HepG2 (cell line): ENCODE measurements around the gene CNRIP1. TPM values are rescaled to one million over a fixed set of nuclear protein-coding genes. Genes with fewer than 3 reads are reported as not detected.

Source experiments
- CENPT ChIP-seq: sonication (generic); formaldehyde crosslinking; IDR thresholded peaks from 2 replicates; pipeline ENCODE4 v1.8.0; 2022; ENCODE audit warnings: low read depth, mild to moderate bottlenecking, moderate library complexity, missing genetic modification reagents
- DR1 ChIP-seq: sonication (generic); formaldehyde crosslinking; IDR thresholded peaks from 2 replicates; pipeline ENCODE4 v1.8.0; 2021; ENCODE audit warnings: mild to moderate bottlenecking, missing genetic modification reagents, inconsistent platforms
- EEA1 ChIP-seq: sonication (generic); formaldehyde crosslinking; IDR thresholded peaks from 2 replicates; pipeline ENCODE4 v1.5.1; 2020; ENCODE audit warnings: mild to moderate bottlenecking, missing genetic modification reagents, borderline replicate concordance
- ELF1 ChIP-seq: sonication (generic); formaldehyde crosslinking; IDR thresholded peaks from 2 replicates; pipeline ENCODE4 v1.4.0; 2020; ENCODE audit warnings: missing genetic modification reagents
- GTF2F1 ChIP-seq: fragments of 150-350 bp; IDR thresholded peaks from 2 replicates; pipeline ENCODE4 v1.6.1; 2014; ENCODE audit warnings: low read length
- HMGA1 ChIP-seq: sonication (generic); formaldehyde crosslinking; conservative IDR thresholded peaks from 2 replicates; pipeline ENCODE4 v1.4.0; 2020; ENCODE audit warnings: missing genetic modification reagents
- JUND ChIP-seq: sonication (generic); formaldehyde crosslinking; IDR thresholded peaks from 2 replicates; pipeline ENCODE4 v1.8.0; 2022; ENCODE audit warnings: mild to moderate bottlenecking, missing genetic modification reagents
- MTF2 ChIP-seq: sonication (generic); formaldehyde crosslinking; IDR thresholded peaks from 2 replicates; pipeline ENCODE4 v1.5.0; 2020; ENCODE audit warnings: missing genetic modification reagents, borderline replicate concordance
- RBM39 ChIP-seq: fragments of 200-400 bp; formaldehyde crosslinking; IDR thresholded peaks from one replicate; pipeline ENCODE4 v1.6.1; 2018; ENCODE audit warnings: antibody characterized with exemption, mild to moderate bottlenecking, low read depth, low read length; ENCODE audit not compliant: poor library complexity, severe bottlenecking
- XBP1 ChIP-seq: sonication (generic); formaldehyde crosslinking; IDR thresholded peaks from 2 replicates; pipeline ENCODE4 v1.5.0; 2020; ENCODE audit warnings: missing genetic modification reagents
- ZMYM2 ChIP-seq: sonication (generic); formaldehyde crosslinking; IDR thresholded peaks from 2 replicates; pipeline ENCODE4 v1.8.0; 2022; ENCODE audit warnings: mild to moderate bottlenecking, missing genetic modification reagents
- ZNF33A ChIP-seq: sonication (generic); formaldehyde crosslinking; IDR thresholded peaks from 2 replicates; pipeline ENCODE4 v1.5.1; 2020; ENCODE audit warnings: missing genetic modification reagents, mild to moderate bottlenecking, moderate library complexity, borderline replicate concordance
- ZNF382 ChIP-seq: sonication (generic); formaldehyde crosslinking; IDR thresholded peaks from 2 replicates; pipeline ENCODE4 v1.5.0; 2020; ENCODE audit warnings: missing genetic modification reagents, mild to moderate bottlenecking, borderline replicate concordance
- ZNF430 ChIP-seq: sonication (generic); formaldehyde crosslinking; IDR thresholded peaks from 2 replicates; pipeline ENCODE4 v1.9.0; 2021; ENCODE audit warnings: mild to moderate bottlenecking, missing genetic modification reagents
- ZNF431 ChIP-seq: sonication (generic); formaldehyde crosslinking; IDR thresholded peaks from 2 replicates; pipeline ENCODE4 v1.9.0; 2022; ENCODE audit warnings: missing genetic modification reagents, low read depth, mild to moderate bottlenecking, borderline replicate concordance
- ZNF496 ChIP-seq: sonication (generic); formaldehyde crosslinking; IDR thresholded peaks from 2 replicates; pipeline ENCODE4 v1.8.1; 2023; ENCODE audit warnings: mild to moderate bottlenecking, moderate library complexity, missing genetic modification reagents; ENCODE audit not compliant: insufficient replicate concordance
- ZNF674 ChIP-seq: sonication (generic); formaldehyde crosslinking; IDR thresholded peaks from 2 replicates; pipeline ENCODE4 v1.5.0; 2020; ENCODE audit warnings: low read depth, mild to moderate bottlenecking, missing genetic modification reagents
- ZNF773 ChIP-seq: sonication (generic); formaldehyde crosslinking; IDR thresholded peaks from 2 replicates; pipeline ENCODE4 v1.4.0; 2020; ENCODE audit warnings: missing genetic modification reagents, borderline replicate concordance
- ZNF788 ChIP-seq: sonication (generic); formaldehyde crosslinking; IDR thresholded peaks from 2 replicates; pipeline ENCODE4 v1.5.0; 2020; ENCODE audit warnings: mild to moderate bottlenecking, missing genetic modification reagents, borderline replicate concordance
- ZSCAN29 ChIP-seq: sonication (generic); formaldehyde crosslinking; conservative IDR thresholded peaks from 2 replicates; pipeline ENCODE4 v1.4.0; 2020; ENCODE audit warnings: mild to moderate bottlenecking, missing genetic modification reagents
- polyA plus RNA-seq, 8 experiments: library from polyadenylated mRNA; depleted of rRNA in 3 of 8; stranded (reverse) in 7 of 8; unstranded in 1 of 8; fragments of >200 nt; fragmentation: Illumina TruSeq in 4 of 8; extraction: Trizol in 4 of 8; gene quantifications; 2 replicates each; pipeline versions ENCODE4 v1.2.1 to v1.2.3, GENCODE V29; 2011 to 2016; ENCODE audit warnings: low read depth in 4 of 8, missing spikeins in 1 of 8, mixed read lengths in 1 of 8; ENCODE audit not compliant: insufficient read depth in 1 of 8
- total RNA-seq, 5 experiments: library from RNA; depleted of rRNA; stranded (reverse); fragments of >200 nt; fragmentation: Illumina TruSeq; extraction: Trizol; gene quantifications; 2 replicates each; pipeline ENCODE4 v1.2.3, GENCODE V29; 2016; ENCODE audit warnings: low read depth in 1 of 5
- TF ChIP-seq, protein P1 (sequence below): sonication (generic); formaldehyde crosslinking; IDR thresholded peaks from 2 replicates; pipeline ENCODE4 v1.8.0; 2022; ENCODE audit warnings: low read depth, missing genetic modification reagents
- TF ChIP-seq, protein P2 (sequence below): sonication (generic); formaldehyde crosslinking; IDR thresholded peaks from 2 replicates; pipeline ENCODE4 v1.5.0; 2020; ENCODE audit warnings: missing genetic modification reagents
- TF ChIP-seq, protein P3 (sequence below): sonication (generic); formaldehyde crosslinking; IDR thresholded peaks from 2 replicates; pipeline ENCODE4 v1.4.0; 2020; ENCODE audit warnings: missing genetic modification reagents
- TF ChIP-seq, protein P4 (sequence below): IDR thresholded peaks from 2 replicates; pipeline ENCODE4 v1.6.1; 2016; ENCODE audit warnings: low read depth

Gene CNRIP1
- total and polyA plus RNA-seq, 2 of the 13 experiments (the other 11 are each of a cell fraction or from before 2014, with no cell fraction given), result not detected

DNA sequence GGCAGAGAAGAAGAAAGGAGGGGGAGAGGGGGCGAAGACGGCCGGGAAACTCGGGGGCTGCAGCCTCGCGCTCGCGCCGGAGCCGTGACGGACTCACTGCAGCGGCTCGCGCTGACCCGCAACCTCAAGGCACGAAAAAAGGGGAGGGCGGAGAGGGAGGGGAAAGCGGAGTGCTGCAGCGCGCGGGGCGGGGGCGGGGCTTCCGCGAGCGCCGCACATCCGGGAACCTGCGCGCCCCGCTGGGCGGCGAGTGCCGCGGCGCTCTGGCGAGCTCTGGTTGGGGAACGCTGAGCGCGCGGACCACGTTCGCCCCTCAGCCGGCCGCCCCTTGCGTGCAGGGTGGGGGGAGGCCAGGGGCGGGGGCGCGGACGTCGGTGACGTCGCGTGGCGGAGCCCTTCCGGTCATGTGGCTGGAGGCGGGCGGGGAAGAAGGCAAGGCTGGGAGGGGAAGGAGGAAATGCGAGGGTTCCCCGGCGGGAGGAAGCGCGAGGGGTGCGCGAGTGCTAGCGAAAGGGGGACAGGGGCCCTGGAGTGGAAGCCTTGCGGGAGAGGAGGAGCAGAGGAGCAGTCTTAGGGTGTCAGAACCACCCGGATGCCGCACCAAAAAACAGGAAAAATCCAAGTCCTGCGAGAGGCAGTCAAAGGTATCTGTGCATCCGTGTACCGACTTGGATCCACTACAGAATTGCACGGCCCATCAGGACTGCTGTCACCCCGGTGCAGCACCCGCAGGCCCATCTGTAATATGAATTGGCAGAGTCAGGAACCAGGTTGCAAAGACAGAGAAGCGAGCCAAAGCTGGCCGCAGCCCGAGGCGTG is 67.1 kb downstream of the CNRIP1 start, which contains the start of gene PPP3R1 (continued):
- no peak for TF ChIP-seq ZNF382 (CRISPR knock-in tag)
- TF ChIP-seq DR1, result peak; percentile 56; the same call in 1 of the 2 replicates
- no peak for TF ChIP-seq ZMYM2 (CRISPR knock-in tag)
- TF ChIP-seq RBM39, result peak; percentile 73
- TF ChIP-seq ZNF431 (CRISPR knock-in tag), result peak; percentile 75
- TF ChIP-seq, protein P1, sequence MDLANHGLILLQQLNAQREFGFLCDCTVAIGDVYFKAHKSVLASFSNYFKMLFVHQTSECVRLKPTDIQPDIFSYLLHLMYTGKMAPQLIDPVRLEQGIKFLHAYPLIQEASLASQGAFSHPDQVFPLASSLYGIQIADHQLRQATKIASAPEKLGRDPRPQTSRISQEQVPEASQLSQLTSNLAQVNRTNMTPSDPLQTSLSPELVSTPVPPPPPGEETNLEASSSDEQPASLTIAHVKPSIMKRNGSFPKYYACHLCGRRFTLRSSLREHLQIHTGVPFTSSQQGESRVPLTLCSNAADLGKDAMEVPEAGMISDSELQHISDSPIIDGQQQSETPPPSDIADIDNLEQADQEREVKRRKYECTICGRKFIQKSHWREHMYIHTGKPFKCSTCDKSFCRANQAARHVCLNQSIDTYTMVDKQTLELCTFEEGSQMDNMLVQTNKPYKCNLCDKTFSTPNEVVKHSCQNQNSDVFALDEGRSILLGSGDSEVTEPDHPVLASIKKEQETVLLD (CRISPR knock-in tag), result peak; percentile 92
- 0 out of 2 replicates have a peak, but pooled peaks have one; percentile 44 for TF ChIP-seq MTF2
- no peak for TF ChIP-seq CENPT (CRISPR knock-in tag)
- TF ChIP-seq EEA1 (CRISPR knock-in tag), result peak; percentile 93; the same call in 1 of the 2 replicates
- TF ChIP-seq JUND (CRISPR knock-in tag), result peak; percentile 47; the same call in 1 of the 2 replicates
- no peak for TF ChIP-seq ZNF496
- TF ChIP-seq ZNF773 (CRISPR knock-in tag), result peak; percentile 67; the same call in 1 of the 2 replicates
- peak; percentile 91; the same call in 1 of the 2 replicates for TF ChIP-seq ZNF430 (CRISPR knock-in tag)
- TF ChIP-seq ELF1 (CRISPR knock-in tag), result peak; percentile 91
- peak; percentile 73; the same call in 1 of the 2 replicates for TF ChIP-seq ZNF33A (CRISPR knock-in tag)
- TF ChIP-seq XBP1 (CRISPR knock-in tag), result no peak
- TF ChIP-seq ZNF788 (CRISPR knock-in tag), result peak; percentile 74; the same call in 1 of the 2 replicates
- no peak for TF ChIP-seq HMGA1
- TF ChIP-seq GTF2F1, result no peak
- peak; percentile 89 for TF ChIP-seq ZSCAN29 (CRISPR knock-in tag)
- peak; percentile 84; the same call in 1 of the 2 replicates for TF ChIP-seq ZNF674 (CRISPR knock-in tag)
- TF ChIP-seq, protein P2, sequence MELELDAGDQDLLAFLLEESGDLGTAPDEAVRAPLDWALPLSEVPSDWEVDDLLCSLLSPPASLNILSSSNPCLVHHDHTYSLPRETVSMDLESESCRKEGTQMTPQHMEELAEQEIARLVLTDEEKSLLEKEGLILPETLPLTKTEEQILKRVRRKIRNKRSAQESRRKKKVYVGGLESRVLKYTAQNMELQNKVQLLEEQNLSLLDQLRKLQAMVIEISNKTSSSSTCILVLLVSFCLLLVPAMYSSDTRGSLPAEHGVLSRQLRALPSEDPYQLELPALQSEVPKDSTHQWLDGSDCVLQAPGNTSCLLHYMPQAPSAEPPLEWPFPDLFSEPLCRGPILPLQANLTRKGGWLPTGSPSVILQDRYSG (CRISPR knock-in tag), result no peak
- TF ChIP-seq, protein P3, sequence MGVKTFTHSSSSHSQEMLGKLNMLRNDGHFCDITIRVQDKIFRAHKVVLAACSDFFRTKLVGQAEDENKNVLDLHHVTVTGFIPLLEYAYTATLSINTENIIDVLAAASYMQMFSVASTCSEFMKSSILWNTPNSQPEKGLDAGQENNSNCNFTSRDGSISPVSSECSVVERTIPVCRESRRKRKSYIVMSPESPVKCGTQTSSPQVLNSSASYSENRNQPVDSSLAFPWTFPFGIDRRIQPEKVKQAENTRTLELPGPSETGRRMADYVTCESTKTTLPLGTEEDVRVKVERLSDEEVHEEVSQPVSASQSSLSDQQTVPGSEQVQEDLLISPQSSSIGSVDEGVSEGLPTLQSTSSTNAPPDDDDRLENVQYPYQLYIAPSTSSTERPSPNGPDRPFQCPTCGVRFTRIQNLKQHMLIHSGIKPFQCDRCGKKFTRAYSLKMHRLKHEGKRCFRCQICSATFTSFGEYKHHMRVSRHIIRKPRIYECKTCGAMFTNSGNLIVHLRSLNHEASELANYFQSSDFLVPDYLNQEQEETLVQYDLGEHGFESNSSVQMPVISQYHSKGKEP (CRISPR knock-in tag), result no peak
- TF ChIP-seq, protein P4, sequence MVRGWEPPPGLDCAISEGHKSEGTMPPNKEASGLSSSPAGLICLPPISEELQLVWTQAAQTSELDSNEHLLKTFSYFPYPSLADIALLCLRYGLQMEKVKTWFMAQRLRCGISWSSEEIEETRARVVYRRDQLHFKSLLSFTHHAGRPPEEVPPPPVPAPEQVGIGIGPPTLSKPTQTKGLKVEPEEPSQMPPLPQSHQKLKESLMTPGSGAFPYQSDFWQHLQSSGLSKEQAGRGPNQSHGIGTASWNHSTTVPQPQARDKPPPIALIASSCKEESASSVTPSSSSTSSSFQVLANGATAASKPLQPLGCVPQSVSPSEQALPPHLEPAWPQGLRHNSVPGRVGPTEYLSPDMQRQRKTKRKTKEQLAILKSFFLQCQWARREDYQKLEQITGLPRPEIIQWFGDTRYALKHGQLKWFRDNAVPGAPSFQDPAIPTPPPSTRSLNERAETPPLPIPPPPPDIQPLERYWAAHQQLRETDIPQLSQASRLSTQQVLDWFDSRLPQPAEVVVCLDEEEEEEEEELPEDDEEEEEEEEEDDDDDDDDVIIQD (CRISPR knock-in tag), result peak; percentile 79
